Measurements from ENCODE around the gene FLNC. TPM values are rescaled to one million over a fixed set of nuclear protein-coding genes. Genes with fewer than 3 reads are reported as not detected.

FLNC gene
- polyA plus RNA-seq, 3 donors = 0.01 TPM; not detected in 2

DNA sequence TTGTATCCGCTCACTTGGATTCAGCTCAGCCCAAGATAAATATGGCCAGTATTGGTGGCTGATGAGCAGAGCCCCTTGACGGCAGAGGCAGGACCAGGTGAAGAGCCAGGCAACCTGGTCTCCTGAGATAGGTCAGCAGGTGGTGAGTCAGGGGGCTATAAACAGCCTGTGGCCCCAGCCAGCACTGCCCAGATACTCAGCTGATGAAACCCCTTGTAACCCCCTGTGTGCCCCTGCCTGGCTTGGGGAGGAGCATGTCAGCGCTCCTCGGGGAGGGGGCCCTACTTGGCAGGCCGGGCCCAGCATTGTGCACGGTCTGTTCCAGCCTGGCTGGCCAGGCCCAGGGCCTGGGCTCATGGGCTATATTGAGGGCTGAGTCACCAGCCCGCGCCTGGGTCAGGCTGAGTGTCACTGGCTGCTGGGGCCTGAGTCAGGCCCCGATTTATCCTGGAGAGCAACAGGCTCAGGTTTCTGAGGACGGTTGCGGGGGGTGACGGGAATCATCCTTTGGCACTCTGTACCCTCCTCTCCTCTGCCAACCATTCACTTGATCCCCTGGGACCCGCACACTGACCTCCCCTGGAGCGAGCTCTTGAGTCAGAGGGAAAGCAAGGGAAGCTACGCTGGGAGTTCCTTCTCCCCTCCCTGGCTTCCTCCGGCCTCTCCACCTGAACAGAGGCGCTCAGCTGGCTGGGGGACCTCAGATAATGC, 2.8 kb upstream of the FLNC start:
- H3K36me3 ChIP-seq (replicated peaks in 1 of 2; ENCODE audit: control insufficient read depth in 1 of 2, insufficient read depth in 2 of 2, low read length in 2 of 2) = no peaks in the 10 kb centered on the region
- DNase-seq = no peak
- peaks cover 20% of the 10 kb centered on the region for H3K4me1 Mint-ChIP-seq
- no peak overlapping the region for H3K4me2 ChIP-seq (replicated peaks; ENCODE audit: extremely low read depth, low read length, poor library complexity, severe bottlenecking)
- no peak overlapping the region for H2AFZ ChIP-seq (ENCODE audit: insufficient read depth, low read depth, low read length, poor library complexity, severe bottlenecking)
- H3K9ac ChIP-seq (ENCODE audit: insufficient read depth, low read length, poor library complexity, severe bottlenecking) = no peak overlapping the region
- no peak for TF ChIP-seq CTCF (IDR thresholded peaks at IDR 0.05)
- H3K79me2 ChIP-seq (ENCODE audit: insufficient read depth, low read length) = no peaks in the 10 kb centered on the region
- intact Hi-C loops (cut with micrococcal nuclease) = no loop called here
- H3K4me3 Mint-ChIP-seq = no peak overlapping the region
- no peak overlapping the region for H3K27ac ChIP-seq (ENCODE audit: low read depth in 1 of 2, low read length in 2 of 2)
- H3K4me1 ChIP-seq (ENCODE audit: control insufficient read depth in 1 of 2, insufficient read depth in 2 of 2, low read length in 2 of 2) = peaks cover 16 to 21% of the 10 kb centered on the region in 2 donors
- H3K4me3 ChIP-seq (replicated peaks in 1 of 3; ENCODE audit: low read depth in 2 of 3, low read length in 3 of 3) = no peak overlapping the region
- H3K27me3 Mint-ChIP-seq (ENCODE audit: low read depth in 3 of 3) = peaks cover 42 to 52% (median 51%) of the 10 kb centered on the region in 3 donors
- no peaks in the 10 kb centered on the region for H4K20me1 ChIP-seq (ENCODE audit: insufficient read depth, low read length)
- H3K36me3 Mint-ChIP-seq = peaks cover 0 to 3% of the 10 kb centered on the region in 2 donors
- H3K27me3 ChIP-seq (ENCODE audit: control insufficient read depth in 2 of 2, insufficient read depth in 2 of 2, low read length in 2 of 2) = peaks cover 29 to 40% of the 10 kb centered on the region in 2 donors
- no peaks in the 10 kb centered on the region for H3K9me3 ChIP-seq (replicated peaks in 1 of 2; ENCODE audit: control insufficient read depth in 1 of 2, insufficient read depth in 1 of 2, low read length in 2 of 2)
- H3K27ac Mint-ChIP-seq = no peak overlapping the region
- 99% methylated on average over 15 of the region's 17 CpGs for WGBS (ENCODE audit: insufficient coverage)
- peaks cover 0 to 17% (median 6%) of the 10 kb centered on the region in 7 donors for H3K9me3 Mint-ChIP-seq

- H3K4me1 ChIP-seq (ENCODE audit: control insufficient read depth in 1 of 2, insufficient read depth in 2 of 2, low read length in 2 of 2) = peaks cover 16 to 22% of the 10 kb centered on the region in 2 donors
- H4K20me1 ChIP-seq (ENCODE audit: insufficient read depth, low read length) = no peaks in the 10 kb centered on the region
- H2AFZ ChIP-seq (ENCODE audit: insufficient read depth, low read depth, low read length, poor library complexity, severe bottlenecking) = no peak overlapping the region
- Mint-ChIP-seq H3K4me3 (no peak overlapping the region), H3K36me3 (peaks cover 0 to 3% of the 10 kb centered on the region in 2 donors), H3K9me3 (peaks cover 0 to 18% (median 6%) of the 10 kb centered on the region in 7 donors), H3K27ac (no peak overlapping the region), H3K27me3 (ENCODE audit: low read depth in 3 of 3) (peaks cover 48 to 58% (median 57%) of the 10 kb centered on the region in 3 donors), H3K4me1 (peaks cover 20% of the 10 kb centered on the region)
- intact Hi-C loops (cut with micrococcal nuclease) = no loop called here
- no peaks in the 10 kb centered on the region for H3K36me3 ChIP-seq (replicated peaks in 1 of 2; ENCODE audit: control insufficient read depth in 1 of 2, insufficient read depth in 2 of 2, low read length in 2 of 2)
- no peaks in the 10 kb centered on the region for H3K79me2 ChIP-seq (ENCODE audit: insufficient read depth, low read length)
- 96% methylated on average over 5 of the region's 10 CpGs for whole genome bisulfite sequencing (ENCODE audit: insufficient coverage)
- no peak for TF ChIP-seq CTCF (IDR thresholded peaks at IDR 0.05)
- no peaks in the 10 kb centered on the region for H3K9me3 ChIP-seq (replicated peaks in 1 of 2; ENCODE audit: control insufficient read depth in 1 of 2, insufficient read depth in 1 of 2, low read length in 2 of 2)
- no peak overlapping the region for H3K27ac ChIP-seq (ENCODE audit: low read depth in 1 of 2, low read length in 2 of 2)
- no peak overlapping the region for H3K4me2 ChIP-seq (replicated peaks; ENCODE audit: extremely low read depth, low read length, poor library complexity, severe bottlenecking)
- no peak overlapping the region for H3K9ac ChIP-seq (ENCODE audit: insufficient read depth, low read length, poor library complexity, severe bottlenecking)
- no peak for DNase-seq
- H3K4me3 ChIP-seq (replicated peaks in 1 of 3; ENCODE audit: low read depth in 2 of 3, low read length in 3 of 3) = no peak overlapping the region
- peaks cover 34 to 48% of the 10 kb centered on the region in 2 donors for H3K27me3 ChIP-seq (ENCODE audit: control insufficient read depth in 2 of 2, insufficient read depth in 2 of 2, low read length in 2 of 2)
Observed at GRCh38 chr7:128827971-128828711, 2.1 kb upstream of the FLNC start.
